Activated CD4-positive, CD25-positive, alpha-beta regulatory T cell (primary cell): ENCODE data around the gene RAB11FIP2.

Experiments used
- DNase-seq, 4 experiments: peaks; one replicate each; lab custom pipeline; 2025; lab: John Stamatoyannopoulos, UW

RAB11FIP2 gene

DNA sequence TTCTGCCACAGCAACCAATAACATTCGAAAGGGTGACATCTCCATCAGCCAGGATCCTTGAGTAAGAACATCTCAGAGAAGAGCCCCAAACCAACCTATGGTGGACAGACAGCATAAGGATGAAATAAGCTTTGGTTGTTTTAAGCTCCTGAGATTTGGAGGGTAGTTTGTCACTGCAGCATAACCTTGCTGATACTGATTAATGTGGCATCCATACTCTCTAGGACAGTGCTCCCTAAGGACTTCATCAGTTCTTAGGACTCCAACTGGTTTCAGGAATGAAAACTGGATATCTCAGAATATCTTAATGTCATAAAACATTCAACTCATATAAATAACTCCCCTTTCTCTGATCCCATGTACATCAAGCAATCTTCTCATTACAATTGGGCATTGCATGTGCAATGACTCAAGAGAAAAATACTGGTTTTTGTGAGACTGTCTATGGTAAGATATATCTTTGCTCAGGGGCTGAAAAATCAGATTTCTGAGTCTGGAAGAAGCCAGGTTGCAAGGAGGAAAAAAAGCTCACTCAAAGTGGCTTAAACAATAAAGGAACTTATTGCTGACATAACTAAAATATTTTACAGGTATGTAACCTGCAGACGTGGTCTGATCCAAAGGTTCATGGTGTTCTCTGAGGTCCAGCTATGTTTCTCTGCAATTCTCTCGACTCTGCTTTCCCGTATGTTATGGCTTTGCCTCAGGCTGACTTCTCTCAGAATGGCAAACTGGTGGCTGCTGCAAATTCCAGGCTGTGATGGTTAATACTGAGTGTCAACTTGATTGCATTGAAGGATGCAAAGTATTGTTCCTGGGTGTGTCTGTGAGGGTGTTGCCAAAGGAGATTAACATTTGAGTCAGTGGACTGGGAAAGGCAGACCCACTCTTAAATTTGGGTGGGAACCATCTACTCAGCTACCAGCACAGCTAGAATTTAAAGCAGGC is 65.7 kb downstream of the RAB11FIP2 start:
- no peak for DNase-seq

DNA sequence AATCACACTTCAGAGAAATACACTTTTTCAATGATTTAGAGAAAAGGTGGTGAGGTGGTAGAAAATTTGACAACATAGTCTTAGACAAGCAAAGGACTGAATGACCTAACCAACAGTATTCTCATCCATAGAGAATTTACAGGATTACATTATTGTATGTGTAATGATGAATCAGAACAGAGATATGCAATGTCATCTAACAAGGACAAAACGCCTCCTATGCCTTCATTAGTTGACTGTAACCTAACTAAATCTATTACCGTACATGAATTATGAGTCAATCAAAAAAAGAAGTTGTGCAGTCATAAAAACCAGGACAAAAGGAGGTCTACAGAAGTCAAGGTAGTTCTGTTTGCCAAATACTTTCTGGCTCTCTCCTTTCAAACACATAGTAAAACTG is 66.5 kb downstream of the RAB11FIP2 start:
- DNase-seq = no peak

- DNase-seq = no peak
Measured at GRCh38 chr10:117972168-117972837, 74.4 kb downstream of the RAB11FIP2 start.

GRCh38 chr10:117970962-117971361 is 75.8 kb downstream of the RAB11FIP2 start:
- DNase-seq = no peak

GRCh38 chr10:117969592-117969991 is 77.1 kb downstream of the RAB11FIP2 start:
- no peak for DNase-seq

GRCh38 chr10:117968354-117969182 is 78.2 kb downstream of the RAB11FIP2 start:
- DNase-seq = no peak

GRCh38 chr10:117967149-117967650 is 79.5 kb downstream of the RAB11FIP2 start:
- no peak for DNase-seq

DNA sequence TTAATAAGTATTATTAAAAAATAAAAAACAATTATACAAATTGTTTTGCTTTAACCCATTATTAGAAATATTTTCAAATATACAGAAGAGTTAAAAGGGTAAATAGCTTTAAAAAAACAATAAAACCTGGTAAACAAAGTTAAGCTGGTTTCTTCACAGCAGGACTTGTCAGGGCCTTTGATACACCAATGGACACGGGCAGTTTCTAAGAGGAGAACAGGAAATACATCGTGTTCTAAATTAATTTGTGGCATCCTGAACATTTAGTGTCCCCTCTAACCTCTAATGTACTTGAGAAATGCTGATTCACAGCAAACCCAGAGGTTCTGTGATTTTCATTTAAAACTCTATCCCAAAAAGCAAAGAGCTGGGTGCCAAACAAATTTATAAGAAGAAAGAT is 80.8 kb downstream of the RAB11FIP2 start:
- DNase-seq = no peak

GRCh38 chr10:117964536-117964935 is 82.2 kb downstream of the RAB11FIP2 start:
- no peak for DNase-seq

- DNase-seq = no peak
Measured at GRCh38 chr10:117960345-117960935, 86.3 kb downstream of the RAB11FIP2 start.

GRCh38 chr10:117956972-117957371 is 89.8 kb downstream of the RAB11FIP2 start:
- DNase-seq = no peak

- DNase-seq = no peak
Measured at GRCh38 chr10:117955176-117955575, 91.6 kb downstream of the RAB11FIP2 start.
